Stimulated activated CD8-positive, alpha-beta memory T cell treated with anti-CD3 and anti-CD28 coated beads, Interleukin-2, amount 100 ng/mL, for 1 hour (primary cell): Measurements from ENCODE around the gene SFXN1.

Source experiments
- DNase-seq, 2 donors: peaks; one replicate each; pipeline ENCODE4 v3.0.0-alpha.2; 2020; ENCODE audit warnings: low read depth in 2 of 2

SFXN1 gene

DNA sequence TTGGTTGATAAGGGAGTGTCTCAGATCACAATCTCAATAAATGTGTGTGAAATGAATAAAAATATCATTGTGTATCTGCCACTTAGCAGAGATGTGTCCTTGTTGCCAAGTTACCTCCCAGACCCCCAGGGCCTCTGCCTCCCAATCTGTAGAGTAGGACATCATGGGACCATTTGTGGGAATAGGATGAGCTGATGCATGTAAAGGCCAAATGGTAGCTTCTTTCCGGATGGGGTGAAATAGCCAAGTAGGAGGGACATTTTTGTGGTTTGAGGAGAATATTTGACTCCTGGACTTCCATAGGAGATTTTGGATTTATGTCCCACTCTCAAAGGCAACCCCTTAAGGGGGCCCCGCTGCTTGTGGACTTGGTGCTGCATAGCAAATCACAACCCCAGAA is 96.9 kb downstream of the SFXN1 start:
- no peak for DNase-seq

DNA sequence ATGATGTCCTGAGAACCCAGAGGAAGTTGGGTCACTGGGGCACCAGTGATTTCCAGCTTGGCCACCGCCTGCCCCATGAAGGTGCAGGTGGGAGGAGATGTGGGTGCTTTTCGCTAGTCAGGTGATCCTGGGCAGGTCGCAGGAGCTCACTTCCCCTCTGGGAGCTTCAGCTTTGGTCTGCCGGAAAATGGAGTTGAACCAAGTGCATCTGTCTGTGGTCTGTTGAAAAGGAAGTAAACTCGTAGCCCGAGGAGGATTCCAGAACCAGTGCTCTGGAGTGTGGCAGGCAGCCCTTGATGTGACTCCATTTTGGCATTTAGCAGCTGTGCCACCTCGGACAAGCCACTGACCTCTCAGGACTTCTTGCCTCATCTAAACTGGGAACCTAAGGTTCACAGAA is 97.7 kb downstream of the SFXN1 start:
- no peak for DNase-seq

DNA sequence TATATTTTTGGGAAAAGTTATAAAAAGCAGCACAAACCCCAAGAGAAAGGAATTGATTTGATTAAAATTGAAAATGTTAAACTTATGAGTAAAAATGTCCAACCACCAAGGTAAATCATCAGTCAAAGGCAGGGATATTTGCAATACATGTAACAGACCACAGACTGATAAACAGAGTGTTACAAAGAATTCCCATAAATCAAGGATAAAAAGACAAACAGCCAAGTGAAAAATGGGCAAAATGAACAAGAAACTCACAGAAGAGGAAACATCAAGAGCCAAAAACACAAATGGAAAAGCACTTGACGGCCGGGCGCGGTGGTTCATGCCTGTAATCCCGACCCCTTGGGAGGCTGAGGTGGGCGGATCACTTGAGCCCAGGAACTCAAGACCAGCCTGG is 98.2 kb downstream of the SFXN1 start:
- DNase-seq = no peak
